Loucy (cell line): ENCODE data around the gene TRAF4.

Experiments
- CTCF ChIP-seq: fragments of 200-600 bp; sonication (generic); conservative IDR thresholded peaks from 2 replicates; pipeline ENCODE4 v1.5.1; 2014; ENCODE audit warnings: mild to moderate bottlenecking, antibody characterized with exemption, low read length
- EZH2phosphoT487 ChIP-seq: fragments of 200-600 bp; IDR thresholded peaks from 2 replicates; pipeline ENCODE4 v1.6.1; 2018; ENCODE audit warnings: antibody characterized with exemption, mild to moderate bottlenecking, moderate library complexity, borderline replicate concordance

GRCh38 chr17:28707339-28707720 lies 36.5 kb upstream of the TRAF4 start:
- TF ChIP-seq CTCF, result no peak
- no peak for TF ChIP-seq EZH2phosphoT487
